DND-41 (cell line): Measurements from ENCODE around the gene IL12RB2.

Source experiments
- CTCF ChIP-seq: IDR thresholded peaks from 2 replicates; pipeline ENCODE4 v1.5.1; 2012; ENCODE audit warnings: borderline replicate concordance, low read length, moderate library complexity, mild to moderate bottlenecking; ENCODE audit not compliant: poor library complexity, severe bottlenecking; ENCODE audit errors: extremely low read depth
- EZH2 ChIP-seq: IDR thresholded peaks from 3 replicates; pipeline ENCODE4 v1.6.1; 2012; ENCODE audit warnings: borderline replicate concordance, low read depth, mild to moderate bottlenecking, moderate library complexity, low read length, inconsistent platforms; ENCODE audit not compliant: severe bottlenecking

GRCh38 chr1:67441183-67441582 is 133.5 kb downstream of the IL12RB2 start:
- TF ChIP-seq CTCF (no peak), EZH2 (no peak)
